Measurements from ENCODE around the gene LRRC42.

GRCh38 chr1:53943090-53943489, 3.1 kb upstream of the LRRC42 start:
- TF ChIP-seq, protein P1, sequence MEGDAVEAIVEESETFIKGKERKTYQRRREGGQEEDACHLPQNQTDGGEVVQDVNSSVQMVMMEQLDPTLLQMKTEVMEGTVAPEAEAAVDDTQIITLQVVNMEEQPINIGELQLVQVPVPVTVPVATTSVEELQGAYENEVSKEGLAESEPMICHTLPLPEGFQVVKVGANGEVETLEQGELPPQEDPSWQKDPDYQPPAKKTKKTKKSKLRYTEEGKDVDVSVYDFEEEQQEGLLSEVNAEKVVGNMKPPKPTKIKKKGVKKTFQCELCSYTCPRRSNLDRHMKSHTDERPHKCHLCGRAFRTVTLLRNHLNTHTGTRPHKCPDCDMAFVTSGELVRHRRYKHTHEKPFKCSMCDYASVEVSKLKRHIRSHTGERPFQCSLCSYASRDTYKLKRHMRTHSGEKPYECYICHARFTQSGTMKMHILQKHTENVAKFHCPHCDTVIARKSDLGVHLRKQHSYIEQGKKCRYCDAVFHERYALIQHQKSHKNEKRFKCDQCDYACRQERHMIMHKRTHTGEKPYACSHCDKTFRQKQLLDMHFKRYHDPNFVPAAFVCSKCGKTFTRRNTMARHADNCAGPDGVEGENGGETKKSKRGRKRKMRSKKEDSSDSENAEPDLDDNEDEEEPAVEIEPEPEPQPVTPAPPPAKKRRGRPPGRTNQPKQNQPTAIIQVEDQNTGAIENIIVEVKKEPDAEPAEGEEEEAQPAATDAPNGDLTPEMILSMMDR (IDR thresholded peaks at IDR 0.05), result no peak
- TF ChIP-seq POLR2A (IDR thresholded peaks at IDR 0.05), result no peak

All from esophagus squamous epithelium (tissue), 4 donors.